ENCODE measurements around the gene STOML2.
A peak's percentile ranks its signal among the peaks of the same experiment; 100 is the strongest.

STOML2 gene

DNA sequence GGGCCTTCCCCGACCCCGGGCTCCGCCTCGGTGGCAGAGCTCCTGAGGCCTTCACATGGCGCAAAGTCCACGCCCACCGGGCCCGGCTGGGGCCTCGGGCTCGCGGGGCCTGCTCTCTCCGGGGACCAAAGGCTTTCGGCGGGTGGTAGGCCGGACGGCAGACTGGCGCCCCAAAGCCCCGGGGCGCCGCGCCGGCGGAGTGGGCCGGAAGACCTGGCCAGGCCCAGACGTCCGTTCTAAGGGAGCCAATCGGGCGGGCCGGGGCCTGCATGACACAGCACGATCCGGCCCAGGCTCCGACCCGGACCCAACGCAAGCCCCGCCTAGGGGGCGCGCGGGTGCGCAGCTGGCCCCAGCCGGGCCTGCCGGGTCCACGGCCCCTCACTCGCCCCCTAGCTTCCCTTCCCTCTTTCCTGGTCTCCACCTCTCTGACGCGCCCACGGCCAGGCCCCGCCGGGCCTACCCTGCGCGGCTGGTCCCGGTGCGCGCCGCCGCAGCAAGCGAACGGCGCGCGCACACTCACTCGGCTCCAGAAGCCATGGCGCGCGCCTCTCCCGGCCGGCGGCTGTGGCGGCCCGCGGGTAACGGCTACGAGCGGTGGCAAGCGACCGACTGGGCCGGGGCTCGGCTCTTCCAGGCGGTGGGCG lies 31.0 kb downstream of the STOML2 start:
- DNase-seq, result peak; percentile 80

DNA sequence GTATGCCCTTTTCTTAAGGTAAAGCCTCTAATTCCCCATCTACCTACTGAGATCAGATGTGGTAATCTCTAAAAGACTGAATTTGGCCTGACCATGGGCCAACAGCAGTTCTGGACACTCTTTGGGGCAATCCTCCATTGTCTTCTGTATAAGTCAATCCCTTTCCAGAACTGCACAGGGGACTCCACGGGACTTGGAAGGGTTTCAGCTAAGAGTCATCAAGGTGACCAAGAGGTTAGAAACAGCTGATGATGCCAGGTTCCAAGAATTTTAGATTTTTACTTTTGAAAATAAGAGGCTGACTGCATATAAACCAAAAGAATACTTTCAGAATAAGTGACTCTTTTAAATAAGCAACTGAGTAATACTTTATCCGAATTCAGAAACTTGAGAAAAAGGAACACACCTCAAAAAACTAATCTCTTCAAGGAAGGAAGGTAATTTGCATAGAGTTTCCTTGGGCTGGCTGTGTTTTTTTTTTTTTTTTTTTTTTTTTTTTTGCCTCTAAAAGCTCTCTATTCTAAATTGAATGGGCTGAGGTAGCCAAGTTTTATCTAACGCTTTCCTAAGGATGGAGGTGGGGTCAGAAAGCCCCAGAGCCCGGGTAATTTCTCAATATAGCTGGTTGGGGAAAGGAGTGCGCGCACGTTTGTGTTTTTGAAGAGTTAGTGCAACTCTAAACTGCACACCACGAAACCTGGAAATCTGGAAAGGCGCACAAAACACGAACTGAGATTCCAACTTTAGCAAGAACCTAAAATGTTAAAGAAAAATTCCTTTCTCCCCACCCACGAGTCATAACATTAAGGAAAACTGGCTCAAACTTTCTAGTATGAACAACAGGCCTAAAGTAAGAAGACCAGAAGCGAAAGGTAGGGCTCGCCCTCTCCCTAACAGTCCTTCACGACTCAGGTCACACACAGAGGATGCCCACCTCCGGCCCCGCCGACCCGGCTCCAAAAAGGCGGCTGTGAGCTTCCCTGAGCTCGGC lies 31.8 kb downstream of the STOML2 start:
- DNase-seq, result no peak

DNA sequence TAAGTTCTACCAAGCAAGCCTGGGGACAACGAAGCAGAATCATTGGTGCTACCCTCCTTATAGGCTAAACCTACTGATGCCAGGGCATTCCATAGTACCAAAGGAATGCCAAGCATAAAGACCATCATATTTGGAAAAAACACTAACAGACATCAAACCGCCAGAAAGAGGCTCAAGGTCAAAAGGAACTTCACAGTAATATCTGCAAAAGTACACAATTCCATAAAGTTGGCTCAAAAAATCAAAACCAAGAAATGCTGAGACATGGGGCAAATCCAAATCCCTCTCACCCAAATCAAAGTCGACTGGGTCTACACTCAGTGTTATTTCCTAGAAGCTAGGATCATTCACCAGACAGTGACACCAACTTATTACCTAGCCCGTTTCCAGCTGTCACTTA lies 33.9 kb downstream of the STOML2 start:
- no peak for DNase-seq

DNA sequence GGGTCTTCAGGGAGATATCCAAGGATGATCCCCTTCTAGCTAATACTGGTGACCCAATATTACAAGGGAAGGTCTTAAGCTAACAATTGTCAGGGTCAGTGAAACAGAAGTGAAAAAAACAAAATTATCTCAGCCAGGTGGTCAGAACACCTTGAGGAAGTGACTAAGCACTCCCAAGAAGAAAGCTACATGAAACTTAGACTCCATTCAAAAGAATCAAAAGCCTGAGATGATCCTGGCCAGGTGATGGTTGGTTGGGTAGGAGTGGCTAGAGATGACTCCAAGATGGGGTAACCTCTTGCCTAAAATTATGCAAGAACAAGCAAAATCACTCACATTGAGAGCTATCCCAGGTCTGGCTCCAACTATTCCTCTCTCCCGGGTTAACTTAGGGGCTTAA lies 35.9 kb downstream of the STOML2 start:
- no peak for DNase-seq

DNA sequence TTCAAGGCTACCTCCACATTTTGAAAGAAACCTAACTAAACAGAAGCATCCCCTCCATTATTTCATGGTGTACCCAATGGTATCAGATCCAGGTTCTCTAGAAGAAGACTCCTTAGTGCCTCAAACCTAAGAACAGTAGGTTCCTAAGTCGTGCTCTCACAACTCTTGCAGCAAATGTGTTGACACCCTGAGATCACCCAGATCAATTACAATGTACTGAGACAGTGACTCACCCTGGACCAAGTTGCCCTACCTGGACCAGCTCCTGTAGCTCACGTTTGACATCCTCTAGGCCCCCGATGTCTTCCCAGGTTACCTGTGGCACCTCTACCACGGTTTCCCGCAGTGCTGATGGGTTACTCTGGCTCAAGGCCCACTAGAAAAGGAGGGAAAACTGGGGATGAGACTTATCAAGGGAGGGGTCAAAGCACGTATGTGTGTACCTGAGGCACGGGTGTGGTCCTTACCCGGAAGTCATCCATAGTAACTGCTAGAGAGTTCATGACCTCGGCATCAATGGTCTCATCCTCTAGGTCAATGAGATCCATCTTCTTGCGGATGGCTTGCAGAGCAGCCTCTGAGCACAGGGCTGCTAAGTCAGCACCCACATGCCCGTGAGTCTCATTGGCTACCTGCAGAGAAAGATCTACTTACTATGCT lies 42.3 kb downstream of the STOML2 start:
- no peak for DNase-seq

DNA sequence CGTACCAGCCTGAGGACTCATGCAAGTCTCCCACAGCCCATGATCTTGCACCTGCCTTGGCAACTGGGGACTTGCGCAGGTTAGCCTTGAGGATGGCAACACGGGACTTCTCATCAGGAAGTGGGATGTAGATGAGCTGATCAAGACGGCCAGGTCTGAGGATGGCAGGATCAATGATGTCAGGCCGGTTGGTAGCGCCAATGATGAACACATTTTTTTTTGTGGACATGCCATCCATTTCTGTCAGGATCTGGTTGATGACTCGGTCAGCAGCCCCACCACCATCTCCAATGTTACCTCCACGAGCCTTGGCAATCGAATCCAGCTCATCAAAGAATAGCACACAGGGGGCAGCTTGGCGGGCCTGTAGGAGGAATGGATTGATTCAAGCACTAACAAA lies 43.5 kb downstream of the STOML2 start:
- DNase-seq, result no peak

DNA sequence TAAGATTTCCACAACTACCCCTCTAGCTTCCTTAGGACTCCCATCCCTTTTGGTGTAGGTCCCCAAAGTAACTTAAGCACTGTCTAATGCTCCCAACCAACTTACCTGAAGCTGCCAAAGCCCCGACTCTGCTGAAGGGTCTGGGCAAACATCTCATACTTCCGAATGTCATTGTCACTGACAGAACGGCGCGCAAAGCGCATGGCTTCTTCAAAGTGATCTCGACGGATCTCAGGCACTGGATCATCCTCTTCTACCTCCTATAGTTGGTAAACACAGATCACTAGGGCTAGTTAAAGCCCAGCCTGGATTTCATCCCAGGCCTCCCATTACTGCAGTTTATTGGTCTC lies 45.7 kb downstream of the STOML2 start:
- DNase-seq, result no peak

DNA sequence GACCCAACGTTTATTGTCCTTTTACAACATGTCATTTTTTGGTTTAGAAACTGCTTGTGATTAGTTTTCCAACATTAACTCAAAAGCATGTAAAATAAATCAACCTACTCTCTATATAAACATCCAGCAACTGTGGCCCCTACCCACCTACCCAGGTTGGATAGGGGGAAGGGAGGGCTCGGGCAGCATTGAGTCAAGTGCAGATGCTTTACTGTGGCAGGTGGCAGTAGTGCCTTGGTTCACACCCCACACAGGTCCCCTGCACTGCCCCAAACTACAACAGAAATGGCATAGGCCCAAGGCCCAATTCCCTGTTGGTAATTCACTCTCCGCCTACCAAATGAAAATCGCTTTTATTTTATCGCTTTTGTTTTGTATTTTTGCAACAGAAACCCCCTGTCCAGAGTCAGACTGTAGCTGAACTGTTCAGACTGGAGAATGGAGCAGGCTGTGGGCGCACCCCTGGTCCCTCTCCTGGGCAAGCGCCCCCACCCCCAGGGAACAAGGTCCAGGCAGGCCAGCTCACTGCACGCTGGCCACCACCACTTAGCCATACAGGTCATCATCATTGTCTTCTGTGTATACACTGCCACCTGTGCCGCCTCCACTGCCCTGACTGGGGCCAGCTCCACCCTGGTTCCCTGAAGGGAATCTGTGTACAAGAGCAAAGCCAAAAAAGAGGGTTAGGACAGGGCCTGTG lies 46.2 kb downstream of the STOML2 start:
- DNase-seq, result no peak

DNA sequence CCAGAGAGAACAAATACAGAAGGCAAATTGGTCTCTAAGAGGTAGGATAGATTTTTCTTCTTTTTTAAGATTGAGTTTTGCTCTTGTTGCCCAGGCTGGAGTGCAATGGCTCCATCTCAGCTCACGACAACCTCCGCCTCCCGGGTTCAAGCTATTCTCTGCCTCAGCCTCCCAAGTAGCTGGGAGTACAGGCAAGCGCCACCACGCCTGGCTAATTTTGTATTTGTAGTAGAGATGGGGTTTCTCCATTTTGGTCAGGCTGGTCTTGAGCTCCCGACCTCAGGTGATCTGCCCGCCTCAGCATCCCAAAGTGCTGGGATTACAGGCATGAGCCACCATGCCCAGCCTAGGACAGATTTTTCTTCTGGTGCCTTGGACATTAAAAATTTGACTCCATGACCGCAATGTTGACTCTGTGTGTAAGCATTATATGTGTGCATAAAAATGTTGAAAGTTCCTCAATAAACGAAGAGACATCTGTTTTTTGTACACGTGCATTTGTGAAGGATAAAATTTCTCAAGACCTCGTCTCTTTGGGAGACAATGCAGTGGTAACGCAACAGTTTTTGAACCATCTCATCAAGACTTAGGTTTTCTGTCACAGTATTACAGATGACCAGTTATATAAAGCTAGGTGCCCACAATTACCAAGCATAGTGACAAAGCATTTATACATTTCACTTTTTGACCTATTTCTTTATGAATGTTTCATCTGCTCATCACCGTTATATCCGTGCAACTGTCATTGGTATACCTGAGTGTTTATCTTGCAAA lies 47.9 kb downstream of the STOML2 start:
- no peak for DNase-seq

DNA sequence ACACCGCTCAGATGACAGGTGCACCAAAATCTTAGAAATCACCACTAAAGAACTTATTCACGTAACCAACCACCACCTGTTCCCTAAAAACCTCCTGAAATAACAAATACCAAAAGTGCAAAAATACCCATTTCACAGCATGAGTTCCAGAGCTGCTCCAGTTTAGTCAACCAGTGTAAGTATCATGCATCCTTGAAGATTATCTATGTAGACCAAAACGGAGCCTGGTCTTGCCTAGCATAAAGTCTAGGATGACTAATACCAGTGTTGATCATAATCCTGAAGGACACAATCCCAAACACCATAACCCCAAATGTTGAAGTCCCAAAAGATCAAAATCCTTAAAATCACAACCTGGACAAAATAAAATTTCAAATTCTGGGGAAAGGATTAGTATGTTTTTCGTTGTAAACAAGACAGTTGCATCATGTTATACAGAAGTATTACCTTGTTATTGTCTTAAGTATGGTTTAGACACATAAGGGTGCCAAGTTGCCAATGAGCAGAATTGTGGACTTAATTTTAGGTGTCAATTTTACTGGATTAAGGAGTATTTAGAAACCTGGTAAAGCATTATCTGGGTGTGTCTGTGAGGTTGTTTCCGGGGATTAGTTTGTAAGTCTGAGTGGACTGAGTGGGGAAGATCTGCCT lies 48.6 kb downstream of the STOML2 start:
- no peak for DNase-seq

DNA sequence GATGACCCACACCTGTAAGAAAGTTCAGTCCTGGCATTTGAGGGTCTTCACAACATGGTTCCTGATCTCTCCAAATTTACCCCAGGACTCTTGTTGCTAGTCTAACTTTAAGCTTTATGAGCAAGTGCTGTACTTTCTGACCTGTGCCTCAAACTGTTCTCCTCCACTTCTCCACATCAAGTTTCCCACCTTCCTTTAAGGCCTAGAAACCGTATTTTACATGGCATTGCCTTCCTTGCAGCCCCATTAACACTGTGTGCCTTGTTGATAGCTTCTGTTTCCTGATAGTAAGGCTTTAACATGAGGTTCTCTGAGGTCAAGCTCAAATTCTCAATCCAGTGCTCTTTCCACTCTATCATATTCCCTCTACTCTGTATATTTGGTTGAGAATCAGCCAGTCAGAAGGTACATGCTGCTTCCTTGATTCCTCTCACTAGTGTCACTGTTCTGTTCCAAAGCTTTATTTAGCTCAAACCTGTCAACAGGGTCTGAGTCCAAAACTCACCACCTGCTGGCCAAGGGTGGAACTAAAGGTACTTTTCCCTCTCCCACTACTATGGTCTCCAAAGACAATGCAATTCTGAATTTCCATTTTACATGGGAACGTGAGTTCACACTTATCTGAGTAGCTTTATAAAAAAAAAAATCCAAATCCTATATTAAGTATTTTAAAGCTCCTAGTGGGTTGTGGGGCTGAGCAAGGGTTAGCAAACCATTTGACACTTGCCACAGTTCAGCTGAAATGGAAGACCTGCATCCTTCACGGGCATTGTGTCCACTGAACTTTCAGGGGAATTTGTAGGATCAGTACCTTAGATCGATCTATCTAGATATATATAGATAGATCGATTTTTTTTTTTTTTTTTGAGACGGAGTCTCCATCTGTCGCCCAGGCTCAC lies 51.6 kb downstream of the STOML2 start:
- no peak for DNase-seq

All from NK-92 treated with Interleukin-12 subunit alpha and Interleukin-12 subunit beta, amount 100 ng/mL, for 24 hours (cell line).